Stomach (tissue), 9 donors: ENCODE results near the gene LYPD3. TPM values are rescaled to one million over a fixed set of nuclear protein-coding genes. Genes with fewer than 3 reads are reported as not detected.

ENCODE experiments used
- DNase-seq, 2 donors: peaks; one replicate each; pipeline versions ENCODE4 v3.0.0 to v3.0.0-alpha.2; 2013 to 2019
- H3K27ac ChIP-seq, 5 donors: fragments of 200-600 bp in 4 of 5; sonication (generic) in 4 of 5; one replicate each; pipeline ENCODE4 v1.5.1; 2013 to 2019; ENCODE audit warnings: mild to moderate bottlenecking in 1 of 5, moderate library complexity in 1 of 5
- H3K27me3 ChIP-seq, 3 donors: fragments of 200-600 bp; sonication (generic); one replicate each; pipeline ENCODE4 v1.5.1; 2017 to 2019; ENCODE audit warnings: mixed run types in 1 of 3
- H3K36me3 ChIP-seq, 4 donors: fragments of 200-600 bp; sonication (generic); 1 replicate in 3 of 4; 2 replicates in 1 of 4; pipeline ENCODE4 v1.5.1; 2016 to 2019
- H3K4me1 ChIP-seq, 4 donors: fragments of 200-600 bp; sonication (generic); one replicate each; pipeline ENCODE4 v1.5.1; 2016 to 2019
- H3K4me3 ChIP-seq, 4 donors: fragments of 200-600 bp; sonication (generic) in 3 of 4; one replicate each; pipeline ENCODE4 v1.5.1; 2016 to 2019; ENCODE audit warnings: mild to moderate bottlenecking in 1 of 4
- H3K9me3 ChIP-seq, 4 donors: fragments of 200-600 bp; sonication (generic); one replicate each; pipeline ENCODE4 v1.5.1; 2016 to 2019
- CTCF ChIP-seq, 7 experiments: fragments of 450-650 bp in 4 of 7; fragments of 200-600 bp in 3 of 7; sonication (generic) in 3 of 7; IDR thresholded peaks; one replicate each; pipeline ENCODE4 v1.5.1; 2016 to 2019; ENCODE audit warnings: antibody characterized with exemption in 7 of 7, control low read depth in 2 of 7, mild to moderate bottlenecking in 1 of 7
- EP300 ChIP-seq: sonication (generic); formaldehyde crosslinking; IDR thresholded peaks from one replicate; pipeline ENCODE4 v1.6.1; 2017; ENCODE audit warnings: antibody characterized with exemption
- POLR2A ChIP-seq, 4 donors: fragments of 450-650 bp; IDR thresholded peaks; one replicate each; pipeline ENCODE4 v1.6.1; 2016; ENCODE audit warnings: antibody characterized with exemption in 4 of 4, control low read depth in 2 of 4, mild to moderate bottlenecking in 1 of 4, moderate library complexity in 1 of 4
- POLR2AphosphoS5 ChIP-seq, 3 donors: sonication (generic); formaldehyde crosslinking; IDR thresholded peaks; one replicate each; pipeline ENCODE4 v1.6.1; 2016; ENCODE audit warnings: antibody characterized with exemption in 3 of 3
- WGBS, 5 donors: extraction: QIAGEN DNeasy Blood & Tissue Kit in 3 of 5; methylation state at CpG; one replicate each; pipeline versions ENCODE4 v1.1.5 to v1.1.7; 2013 to 2018; 5-methylcytosine and 5-hydroxymethylcytosine counted together
- intact Hi-C: fragments of 100-400 bp; cut with DNase I; formaldehyde crosslinking; loops from one replicate; pipeline ENCODE4 v1.15.1; 2023; ENCODE audit warnings: low total_unique reads
- polyA plus RNA-seq, 3 donors: library from polyadenylated mRNA; stranded (reverse); fragments of 200-250 nt; gene quantifications; one replicate each; pipeline ENCODE4 v1.2.3, GENCODE V29; 2013
- total RNA-seq, 5 donors: library from RNA; depleted of rRNA; stranded (reverse); fragments of >200 nt; gene quantifications; one replicate each; pipeline versions ENCODE4 v1.1.0 to v1.2.3, GENCODE V29; 2014 to 2016
- donor health status: healthy with polysubstance abuse.
- donor health status: Bipolar disorder and iron deficiency.
- donor health status: healthy.

Gene LYPD3
- total and polyA plus RNA-seq, 8 donors = 0.29 to 72.4 (median 0.66) TPM; not detected in 2

DNA sequence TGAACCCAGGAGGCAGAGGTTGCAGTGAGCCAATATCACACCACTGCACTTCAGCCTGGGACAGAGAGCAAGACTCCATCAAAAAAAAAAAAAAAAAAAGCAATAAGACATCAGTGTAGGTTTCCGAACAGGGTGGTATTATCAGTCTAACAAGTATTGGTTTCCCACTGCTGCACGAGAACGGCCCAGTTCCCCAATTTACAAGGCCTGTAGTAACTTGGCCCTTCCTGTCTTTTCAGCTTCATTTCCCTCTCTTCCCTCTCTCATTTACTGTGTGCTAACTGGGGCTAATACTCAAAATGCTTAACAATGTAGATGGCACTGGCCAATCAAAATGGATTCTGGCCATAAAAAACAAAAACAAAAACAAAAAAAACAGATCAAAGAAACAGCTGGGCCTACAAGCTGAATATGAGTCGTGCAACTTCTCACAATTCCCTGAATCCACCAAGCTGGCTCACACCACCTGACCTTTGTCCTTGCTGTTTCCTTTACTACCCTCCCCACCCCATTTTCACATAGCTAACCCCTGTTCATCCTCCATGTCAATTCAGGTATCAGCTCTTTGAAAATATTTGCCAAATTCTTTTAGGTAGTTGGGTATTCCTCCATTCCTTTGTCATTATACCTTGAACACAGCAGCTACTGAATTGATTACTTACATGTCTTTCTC lies 48.3 kb downstream of the LYPD3 start:
- intact Hi-C loops = no loop called here
- H3K36me3 ChIP-seq = no peaks in the 10 kb centered on the region
- no peak for DNase-seq
- no peaks in the 10 kb centered on the region for H3K4me1 ChIP-seq
- TF ChIP-seq POLR2A (IDR thresholded peaks at IDR 0.05) = no peak
- TF ChIP-seq CTCF (IDR thresholded peaks at IDR 0.05) = no peak
- no peak for TF ChIP-seq EP300
- no peak for TF ChIP-seq POLR2AphosphoS5 (IDR thresholded peaks at IDR 0.05)
- 65 to 84% (median 73%) methylated on average over 4 of the region's 4 CpGs for WGBS, 5 donors
- H3K27ac ChIP-seq = no peak overlapping the region
- H3K9me3 ChIP-seq = no peaks in the 10 kb centered on the region
- no peak overlapping the region for H3K4me3 ChIP-seq
- no peaks in the 10 kb centered on the region for H3K27me3 ChIP-seq

GRCh38 chr19:43414554-43414953 lies 50.9 kb downstream of the LYPD3 start, which contains the start of gene TEX101:
TSS of gene TEX101 (plus strand) at chr19:43414890. CDS start at chr19:43415920, 1,030 bp downstream.
- no peak for DNase-seq
- no peak within 1 kb of the TSS for H3K4me3 ChIP-seq
- no peaks in the 10 kb centered on the region for H3K27me3 ChIP-seq
- WGBS, 5 donors = 93 to 97% (median 95%) methylated on average over 17 to 21 of the region's 21 CpGs
- H3K27ac ChIP-seq = no peak within 1 kb of the TSS
- no peaks in the 10 kb centered on the region for H3K9me3 ChIP-seq
- intact Hi-C loops = no loop called here
- TF ChIP-seq CTCF (IDR thresholded peaks at IDR 0.05) (no peak), POLR2AphosphoS5 (IDR thresholded peaks at IDR 0.05) (no peak), EP300 (no peak), POLR2A (IDR thresholded peaks at IDR 0.05) (no peak)
- H3K36me3 ChIP-seq = no peaks in the 10 kb centered on the region
- no peaks in the 10 kb centered on the region for H3K4me1 ChIP-seq

GRCh38 chr19:43412441-43412840 lies 53.0 kb downstream of the LYPD3 start:
- no peaks in the 10 kb centered on the region for H3K4me1 ChIP-seq
- no peak overlapping the region for H3K27ac ChIP-seq
- intact Hi-C loops = no loop called here
- DNase-seq = no peak
- H3K36me3 ChIP-seq = no peaks in the 10 kb centered on the region
- no peak for TF ChIP-seq POLR2A (IDR thresholded peaks at IDR 0.05)
- no peaks in the 10 kb centered on the region for H3K9me3 ChIP-seq
- no peaks in the 10 kb centered on the region for H3K27me3 ChIP-seq
- 63 to 81% (median 71%) methylated on average over 6 of the region's 6 CpGs for WGBS, 5 donors
- no peak overlapping the region for H3K4me3 ChIP-seq

Other genes starting within 250 kb of the LYPD3 start
- gene PSG9, start 196.1 kb downstream of the LYPD3 start, total RNA-seq = not detected
- not detected for gene PSG9, start 196.1 kb downstream of the LYPD3 start, polyA plus RNA-seq
- gene CD177, start 111.9 kb downstream of the LYPD3 start, total RNA-seq = 10 to 100 TPM in 1 of 5 donors, 1 to 10 TPM in 2, not detected in 2; 2.8 to 11.3 (median 4.5) TPM
- 1 to 10 TPM in 1 of 3 donors, under 1 TPM in 1, not detected in 1; 0.25 to 1.1 TPM for gene CD177, start 111.9 kb downstream of the LYPD3 start, polyA plus RNA-seq
- gene TEX101, start 50.7 kb downstream of the LYPD3 start, total RNA-seq = not detected
- gene TEX101, start 50.7 kb downstream of the LYPD3 start, polyA plus RNA-seq = under 1 TPM in 1 of 3 donors, not detected in 2; 0.28 TPM
- 10 to 100 TPM in 1 of 5 donors, 1 to 10 TPM in 3, not detected in 1; 2.0 to 55.3 (median 8.5) TPM for gene PHLDB3, start 39.1 kb upstream of the LYPD3 start, total RNA-seq
- gene PHLDB3, start 39.1 kb upstream of the LYPD3 start, polyA plus RNA-seq = 10 to 100 TPM in 2 of 3 donors, 1 to 10 TPM in 1; 9.5 to 24.9 (median 13.9) TPM
- 100 to 1,000 TPM in 1 of 5 donors, 10 to 100 TPM in 4; 43.5 to 157 (median 61.1) TPM for gene ETHE1, start 61.6 kb upstream of the LYPD3 start, total RNA-seq
- gene ETHE1, start 61.6 kb upstream of the LYPD3 start, polyA plus RNA-seq = 10 to 100 TPM; 42.6 to 55.5 (median 42.8) TPM
- gene ZNF575, start 67.6 kb upstream of the LYPD3 start, total RNA-seq = 10 to 100 TPM in 1 of 5 donors, 1 to 10 TPM in 1, not detected in 3; 7.8 to 23.5 TPM
- under 1 TPM; 0.37 to 0.76 (median 0.65) TPM for gene ZNF575, start 67.6 kb upstream of the LYPD3 start, polyA plus RNA-seq
- gene XRCC1, start 109.9 kb upstream of the LYPD3 start, total RNA-seq = 10 to 100 TPM; 10.8 to 42.5 (median 16.8) TPM
- gene XRCC1, start 109.9 kb upstream of the LYPD3 start, polyA plus RNA-seq = 10 to 100 TPM; 13.1 to 24.3 (median 18.0) TPM
- gene PINLYP, start 110.2 kb upstream of the LYPD3 start, total RNA-seq = 10 to 100 TPM in 1 of 5 donors, 1 to 10 TPM in 2, under 1 TPM in 1, not detected in 1; 0.14 to 18.7 (median 4.3) TPM
- gene PINLYP, start 110.2 kb upstream of the LYPD3 start, polyA plus RNA-seq = 10 to 100 TPM in 2 of 3 donors, 1 to 10 TPM in 1; 8.0 to 16.8 (median 15.7) TPM
- gene IRGQ, start 130.5 kb upstream of the LYPD3 start, total RNA-seq = 10 to 100 TPM in 4 of 5 donors, 1 to 10 TPM in 1; 5.3 to 57.1 (median 25.3) TPM
- gene IRGQ, start 130.5 kb upstream of the LYPD3 start, polyA plus RNA-seq = 1 to 10 TPM; 2.0 to 4.9 (median 2.6) TPM
- 10 to 100 TPM in 3 of 5 donors, 1 to 10 TPM in 1, not detected in 1; 4.2 to 21.6 (median 15.9) TPM for gene ZNF576, start 131.0 kb upstream of the LYPD3 start, total RNA-seq
- gene ZNF576, start 131.0 kb upstream of the LYPD3 start, polyA plus RNA-seq = 10 to 100 TPM; 13.7 to 18.2 (median 14.9) TPM
- not detected for gene SRRM5, start 146.5 kb upstream of the LYPD3 start, total RNA-seq
- gene SRRM5, start 146.5 kb upstream of the LYPD3 start, polyA plus RNA-seq = under 1 TPM in 2 of 3 donors, not detected in 1; 0.45 to 0.50 TPM
- gene ZNF428, start 154.0 kb upstream of the LYPD3 start, total RNA-seq = 10 to 100 TPM in 4 of 5 donors, 1 to 10 TPM in 1; 7.8 to 72.7 (median 11.2) TPM
- 10 to 100 TPM; 30.9 to 47.9 (median 42.8) TPM for gene ZNF428, start 154.0 kb upstream of the LYPD3 start, polyA plus RNA-seq
- 1 to 10 TPM in 4 of 5 donors, not detected in 1; 4.9 to 8.6 (median 6.2) TPM for gene CADM4, start 174.2 kb upstream of the LYPD3 start, total RNA-seq
- 10 to 100 TPM in 1 of 3 donors, 1 to 10 TPM in 2; 5.0 to 14.2 (median 8.9) TPM for gene CADM4, start 174.2 kb upstream of the LYPD3 start, polyA plus RNA-seq
- gene PLAUR, start 204.6 kb upstream of the LYPD3 start, total RNA-seq = 10 to 100 TPM in 4 of 5 donors, 1 to 10 TPM in 1; 2.0 to 57.2 (median 26.1) TPM
- 10 to 100 TPM in 2 of 3 donors, 1 to 10 TPM in 1; 9.1 to 35.9 (median 31.1) TPM for gene PLAUR, start 204.6 kb upstream of the LYPD3 start, polyA plus RNA-seq